ENCODE results near the gene LILRA6. TPM values are rescaled to one million over a fixed set of nuclear protein-coding genes. Genes with fewer than 3 reads are reported as not detected.
A peak's percentile ranks its signal among the peaks of the same experiment; 100 is the strongest.

LILRA6 gene
- total and polyA plus RNA-seq, 2 of the 13 experiments (the other 11 are each of a cell fraction or from before 2014, with no cell fraction given): not detected

- TF ChIP-seq HMGXB3 (CRISPR knock-in tag; IDR thresholded peaks at IDR 0.05; ENCODE audit: borderline replicate concordance) (no peak; the same call in 1 of the 2 replicates), HDAC2 (CRISPR knock-in tag; IDR thresholded peaks at IDR 0.05) (peak; percentile 52), FOXO1 (CRISPR knock-in tag; IDR thresholded peaks at IDR 0.05) (peak; percentile 59; the same call in 1 of the 2 replicates), ZNF414 (CRISPR knock-in tag; IDR thresholded peaks at IDR 0.05) (no peak), ZNF879 (CRISPR knock-in tag; IDR thresholded peaks at IDR 0.05) (no peak), ZNF660 (CRISPR knock-in tag; IDR thresholded peaks at IDR 0.05; ENCODE audit: borderline replicate concordance, low read depth) (no peak), TEF (CRISPR knock-in tag; IDR thresholded peaks at IDR 0.05) (no peak)
- TF ChIP-seq, protein P1, sequence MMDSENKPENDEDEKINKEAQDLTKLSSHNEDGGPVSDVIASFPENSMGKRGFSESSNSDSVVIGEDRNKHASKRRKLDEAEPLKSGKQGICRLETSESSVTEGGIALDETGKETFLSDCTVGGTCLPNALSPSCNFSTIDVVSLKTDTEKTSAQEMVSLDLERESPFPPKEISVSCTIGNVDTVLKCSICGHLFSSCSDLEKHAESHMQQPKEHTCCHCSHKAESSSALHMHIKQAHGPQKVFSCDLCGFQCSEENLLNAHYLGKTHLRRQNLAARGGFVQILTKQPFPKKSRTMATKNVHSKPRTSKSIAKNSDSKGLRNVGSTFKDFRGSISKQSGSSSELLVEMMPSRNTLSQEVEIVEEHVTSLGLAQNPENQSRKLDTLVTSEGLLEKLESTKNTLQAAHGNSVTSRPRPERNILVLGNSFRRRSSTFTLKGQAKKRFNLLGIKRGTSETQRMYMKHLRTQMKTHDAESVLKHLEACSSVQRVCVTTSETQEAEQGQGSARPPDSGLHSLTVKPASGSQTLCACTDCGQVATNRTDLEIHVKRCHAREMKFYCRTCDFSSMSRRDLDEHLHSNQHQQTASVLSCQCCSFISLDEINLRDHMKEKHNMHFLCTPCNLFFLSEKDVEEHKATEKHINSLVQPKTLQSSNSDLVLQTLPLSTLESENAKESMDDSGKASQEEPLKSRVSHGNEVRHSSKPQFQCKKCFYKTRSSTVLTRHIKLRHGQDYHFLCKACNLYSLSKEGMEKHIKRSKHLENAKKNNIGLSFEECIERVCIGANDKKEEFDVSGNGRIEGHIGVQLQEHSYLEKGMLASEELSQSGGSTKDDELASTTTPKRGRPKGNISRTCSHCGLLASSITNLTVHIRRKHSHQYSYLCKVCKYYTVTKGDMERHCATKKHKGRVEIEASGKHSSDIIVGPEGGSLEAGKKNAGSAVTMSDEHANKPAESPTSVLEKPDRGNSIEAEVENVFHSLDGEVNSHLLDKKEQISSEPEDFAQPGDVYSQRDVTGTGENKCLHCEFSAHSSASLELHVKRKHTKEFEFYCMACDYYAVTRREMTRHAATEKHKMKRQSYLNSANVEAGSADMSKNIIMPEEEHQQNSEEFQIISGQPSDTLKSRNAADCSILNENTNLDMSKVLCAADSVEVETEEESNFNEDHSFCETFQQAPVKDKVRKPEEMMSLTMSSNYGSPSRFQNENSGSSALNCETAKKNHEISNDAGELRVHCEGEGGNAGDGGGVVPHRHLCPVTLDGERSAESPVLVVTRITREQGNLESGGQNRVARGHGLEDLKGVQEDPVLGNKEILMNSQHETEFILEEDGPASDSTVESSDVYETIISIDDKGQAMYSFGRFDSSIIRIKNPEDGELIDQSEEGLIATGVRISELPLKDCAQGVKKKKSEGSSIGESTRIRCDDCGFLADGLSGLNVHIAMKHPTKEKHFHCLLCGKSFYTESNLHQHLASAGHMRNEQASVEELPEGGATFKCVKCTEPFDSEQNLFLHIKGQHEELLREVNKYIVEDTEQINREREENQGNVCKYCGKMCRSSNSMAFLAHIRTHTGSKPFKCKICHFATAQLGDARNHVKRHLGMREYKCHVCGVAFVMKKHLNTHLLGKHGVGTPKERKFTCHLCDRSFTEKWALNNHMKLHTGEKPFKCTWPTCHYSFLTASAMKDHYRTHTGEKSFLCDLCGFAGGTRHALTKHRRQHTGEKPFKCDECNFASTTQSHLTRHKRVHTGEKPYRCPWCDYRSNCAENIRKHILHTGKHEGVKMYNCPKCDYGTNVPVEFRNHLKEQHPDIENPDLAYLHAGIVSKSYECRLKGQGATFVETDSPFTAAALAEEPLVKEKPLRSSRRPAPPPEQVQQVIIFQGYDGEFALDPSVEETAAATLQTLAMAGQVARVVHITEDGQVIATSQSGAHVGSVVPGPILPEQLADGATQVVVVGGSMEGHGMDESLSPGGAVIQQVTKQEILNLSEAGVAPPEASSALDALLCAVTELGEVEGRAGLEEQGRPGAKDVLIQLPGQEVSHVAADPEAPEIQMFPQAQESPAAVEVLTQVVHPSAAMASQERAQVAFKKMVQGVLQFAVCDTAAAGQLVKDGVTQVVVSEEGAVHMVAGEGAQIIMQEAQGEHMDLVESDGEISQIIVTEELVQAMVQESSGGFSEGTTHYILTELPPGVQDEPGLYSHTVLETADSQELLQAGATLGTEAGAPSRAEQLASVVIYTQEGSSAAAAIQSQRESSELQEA (CRISPR knock-in tag; IDR thresholded peaks at IDR 0.05; ENCODE audit: not compliant biosample characterization): no peak
- TF ChIP-seq, protein P2, sequence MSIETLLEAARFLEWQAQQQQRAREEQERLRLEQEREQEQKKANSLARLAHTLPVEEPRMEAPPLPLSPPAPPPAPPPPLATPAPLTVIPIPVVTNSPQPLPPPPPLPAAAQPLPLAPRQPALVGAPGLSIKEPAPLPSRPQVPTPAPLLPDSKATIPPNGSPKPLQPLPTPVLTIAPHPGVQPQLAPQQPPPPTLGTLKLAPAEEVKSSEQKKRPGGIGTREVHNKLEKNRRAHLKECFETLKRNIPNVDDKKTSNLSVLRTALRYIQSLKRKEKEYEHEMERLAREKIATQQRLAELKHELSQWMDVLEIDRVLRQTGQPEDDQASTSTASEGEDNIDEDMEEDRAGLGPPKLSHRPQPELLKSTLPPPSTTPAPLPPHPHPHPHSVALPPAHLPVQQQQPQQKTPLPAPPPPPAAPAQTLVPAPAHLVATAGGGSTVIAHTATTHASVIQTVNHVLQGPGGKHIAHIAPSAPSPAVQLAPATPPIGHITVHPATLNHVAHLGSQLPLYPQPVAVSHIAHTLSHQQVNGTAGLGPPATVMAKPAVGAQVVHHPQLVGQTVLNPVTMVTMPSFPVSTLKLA (IDR thresholded peaks at IDR 0.05): no peak
These were observed 11.3 kb downstream of the LILRA6 start (continued) for GRCh38 chr19:54231077-54231931.

Data from HepG2 (cell line).